Hematopoietic multipotent progenitor cell treated with erythropoietin and hydrocortisone succinate and interleukin-3 and kit ligand, for 6 days (in vitro differentiated cells): ENCODE results near the gene NRP2.

Experiments used
- DNase-seq: peaks from one replicate; pipeline ENCODE4 v3.0.0-alpha.2; 2015

Gene NRP2

GRCh38 chr2:205732314-205732713 is 50.0 kb downstream of the NRP2 start:
- no peak for DNase-seq

GRCh38 chr2:205733082-205733481 is 50.8 kb downstream of the NRP2 start:
- no peak for DNase-seq

GRCh38 chr2:205733648-205734047 is 51.3 kb downstream of the NRP2 start:
- no peak for DNase-seq

GRCh38 chr2:205734436-205735037 is 52.2 kb downstream of the NRP2 start:
- peak; percentile 84 for DNase-seq

- no peak for DNase-seq
These were observed 56.0 kb downstream of the NRP2 start for GRCh38 chr2:205738117-205738968.

GRCh38 chr2:205739620-205740019 is 57.3 kb downstream of the NRP2 start:
- no peak for DNase-seq

GRCh38 chr2:205740381-205740780 is 58.1 kb downstream of the NRP2 start:
- DNase-seq: no peak

- no peak for DNase-seq
These were observed 59.1 kb downstream of the NRP2 start for GRCh38 chr2:205741256-205741978.

- DNase-seq: no peak
These were observed 60.8 kb downstream of the NRP2 start for GRCh38 chr2:205743137-205743536.

GRCh38 chr2:205744074-205744591 is 61.8 kb downstream of the NRP2 start:
- no peak for DNase-seq

- DNase-seq: no peak
These were observed 63.5 kb downstream of the NRP2 start for GRCh38 chr2:205745661-205746419.

- no peak for DNase-seq
These were observed 64.1 kb downstream of the NRP2 start for GRCh38 chr2:205746420-205746785.

- no peak for DNase-seq
These were observed 65.6 kb downstream of the NRP2 start for GRCh38 chr2:205747829-205748386.

GRCh38 chr2:205748639-205749038 is 66.3 kb downstream of the NRP2 start:
- DNase-seq: no peak

- no peak for DNase-seq
These were observed 66.8 kb downstream of the NRP2 start for GRCh38 chr2:205749078-205749477.

- DNase-seq: no peak
These were observed 68.5 kb downstream of the NRP2 start for GRCh38 chr2:205750797-205751196.

- no peak for DNase-seq
These were observed 69.3 kb downstream of the NRP2 start for GRCh38 chr2:205751569-205752031.

- no peak for DNase-seq
These were observed 70.1 kb downstream of the NRP2 start for GRCh38 chr2:205752296-205752820.

GRCh38 chr2:205752924-205753323 is 70.6 kb downstream of the NRP2 start:
- no peak for DNase-seq

- DNase-seq: no peak
These were observed 72.1 kb downstream of the NRP2 start for GRCh38 chr2:205754285-205754923.

GRCh38 chr2:205754924-205755321 is 72.6 kb downstream of the NRP2 start:
- DNase-seq: no peak

GRCh38 chr2:205755923-205756322 is 73.6 kb downstream of the NRP2 start:
- DNase-seq: no peak
